ENCODE results near the gene FAM221A.

GRCh38 chr7:23633417-23633816 is 46.6 kb upstream of the FAM221A start:
- TF ChIP-seq, protein P1, sequence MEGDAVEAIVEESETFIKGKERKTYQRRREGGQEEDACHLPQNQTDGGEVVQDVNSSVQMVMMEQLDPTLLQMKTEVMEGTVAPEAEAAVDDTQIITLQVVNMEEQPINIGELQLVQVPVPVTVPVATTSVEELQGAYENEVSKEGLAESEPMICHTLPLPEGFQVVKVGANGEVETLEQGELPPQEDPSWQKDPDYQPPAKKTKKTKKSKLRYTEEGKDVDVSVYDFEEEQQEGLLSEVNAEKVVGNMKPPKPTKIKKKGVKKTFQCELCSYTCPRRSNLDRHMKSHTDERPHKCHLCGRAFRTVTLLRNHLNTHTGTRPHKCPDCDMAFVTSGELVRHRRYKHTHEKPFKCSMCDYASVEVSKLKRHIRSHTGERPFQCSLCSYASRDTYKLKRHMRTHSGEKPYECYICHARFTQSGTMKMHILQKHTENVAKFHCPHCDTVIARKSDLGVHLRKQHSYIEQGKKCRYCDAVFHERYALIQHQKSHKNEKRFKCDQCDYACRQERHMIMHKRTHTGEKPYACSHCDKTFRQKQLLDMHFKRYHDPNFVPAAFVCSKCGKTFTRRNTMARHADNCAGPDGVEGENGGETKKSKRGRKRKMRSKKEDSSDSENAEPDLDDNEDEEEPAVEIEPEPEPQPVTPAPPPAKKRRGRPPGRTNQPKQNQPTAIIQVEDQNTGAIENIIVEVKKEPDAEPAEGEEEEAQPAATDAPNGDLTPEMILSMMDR (IDR thresholded peaks at IDR 0.05): no peak
- TF ChIP-seq USF2 (CRISPR knock-in tag; IDR thresholded peaks at IDR 0.05) (no peak), ELF4 (CRISPR knock-in tag; IDR thresholded peaks at IDR 0.05; ENCODE audit: low read depth) (no peak), RELA (CRISPR knock-in tag; IDR thresholded peaks at IDR 0.05; ENCODE audit: borderline replicate concordance) (no peak), ZNF317 (CRISPR knock-in tag; IDR thresholded peaks at IDR 0.05; ENCODE audit: borderline replicate concordance, low read depth) (no peak), USF1 (CRISPR knock-in tag; IDR thresholded peaks at IDR 0.05) (no peak), CREM (CRISPR knock-in tag; IDR thresholded peaks at IDR 0.05) (no peak)
- TF ChIP-seq, protein P2, sequence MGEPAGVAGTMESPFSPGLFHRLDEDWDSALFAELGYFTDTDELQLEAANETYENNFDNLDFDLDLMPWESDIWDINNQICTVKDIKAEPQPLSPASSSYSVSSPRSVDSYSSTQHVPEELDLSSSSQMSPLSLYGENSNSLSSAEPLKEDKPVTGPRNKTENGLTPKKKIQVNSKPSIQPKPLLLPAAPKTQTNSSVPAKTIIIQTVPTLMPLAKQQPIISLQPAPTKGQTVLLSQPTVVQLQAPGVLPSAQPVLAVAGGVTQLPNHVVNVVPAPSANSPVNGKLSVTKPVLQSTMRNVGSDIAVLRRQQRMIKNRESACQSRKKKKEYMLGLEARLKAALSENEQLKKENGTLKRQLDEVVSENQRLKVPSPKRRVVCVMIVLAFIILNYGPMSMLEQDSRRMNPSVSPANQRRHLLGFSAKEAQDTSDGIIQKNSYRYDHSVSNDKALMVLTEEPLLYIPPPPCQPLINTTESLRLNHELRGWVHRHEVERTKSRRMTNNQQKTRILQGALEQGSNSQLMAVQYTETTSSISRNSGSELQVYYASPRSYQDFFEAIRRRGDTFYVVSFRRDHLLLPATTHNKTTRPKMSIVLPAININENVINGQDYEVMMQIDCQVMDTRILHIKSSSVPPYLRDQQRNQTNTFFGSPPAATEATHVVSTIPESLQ (CRISPR knock-in tag; IDR thresholded peaks at IDR 0.05): no peak
- TF ChIP-seq, protein P3, sequence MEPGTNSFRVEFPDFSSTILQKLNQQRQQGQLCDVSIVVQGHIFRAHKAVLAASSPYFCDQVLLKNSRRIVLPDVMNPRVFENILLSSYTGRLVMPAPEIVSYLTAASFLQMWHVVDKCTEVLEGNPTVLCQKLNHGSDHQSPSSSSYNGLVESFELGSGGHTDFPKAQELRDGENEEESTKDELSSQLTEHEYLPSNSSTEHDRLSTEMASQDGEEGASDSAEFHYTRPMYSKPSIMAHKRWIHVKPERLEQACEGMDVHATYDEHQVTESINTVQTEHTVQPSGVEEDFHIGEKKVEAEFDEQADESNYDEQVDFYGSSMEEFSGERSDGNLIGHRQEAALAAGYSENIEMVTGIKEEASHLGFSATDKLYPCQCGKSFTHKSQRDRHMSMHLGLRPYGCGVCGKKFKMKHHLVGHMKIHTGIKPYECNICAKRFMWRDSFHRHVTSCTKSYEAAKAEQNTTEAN (CRISPR knock-in tag; IDR thresholded peaks at IDR 0.05): no peak

All from WTC11 (cell line).